K562 (cell line): Measurements from ENCODE around the gene NDC1.

Source experiments
- DIDO1 ChIP-seq: fragments of 450-650 bp; IDR thresholded peaks from 2 replicates; pipeline ENCODE4 v1.6.1; 2016; ENCODE audit warnings: low read depth, missing biosample characterization, missing genetic modification characterization
- EGR1 ChIP-seq: fragments of 450-650 bp; conservative IDR thresholded peaks from 2 replicates; pipeline ENCODE4 v1.6.1; 2017; ENCODE audit warnings: mild to moderate bottlenecking
- EP300 ChIP-seq: IDR thresholded peaks from 2 replicates; pipeline ENCODE4 v1.6.1; 2012; ENCODE audit warnings: low read length, improper control_type of control experiment
- HIVEP1 ChIP-seq: fragments of 250-450 bp; sonication (Bioruptor Pico); IDR thresholded peaks from 2 replicates; pipeline ENCODE4 v1.4.0; 2020; ENCODE audit warnings: mild to moderate bottlenecking
- HMGN3 ChIP-seq: IDR thresholded peaks from 2 replicates; pipeline ENCODE4 v1.6.1; 2011; ENCODE audit warnings: borderline replicate concordance, low read depth, mild to moderate bottlenecking, mixed read lengths, low read length; ENCODE audit not compliant: insufficient read length; ENCODE audit errors: extremely low read depth
- MYC ChIP-seq, 2 experiments: fragments of 250-450 bp in 1 of 2; sonication (Bioruptor Pico) in 1 of 2; IDR thresholded peaks; 2 replicates each; pipeline versions ENCODE4 v1.5.1 to v1.6.1; 2012 to 2021; ENCODE audit warnings: low read depth in 2 of 2, borderline replicate concordance in 1 of 2, improper control_type of control experiment in 1 of 2, low read length in 1 of 2, mild to moderate bottlenecking in 1 of 2, moderate library complexity in 1 of 2
- PML ChIP-seq: IDR thresholded peaks from 2 replicates; pipeline ENCODE4 v1.6.1; 2012; ENCODE audit warnings: low read length, inconsistent platforms
- RBM22 ChIP-seq: fragments of 200-400 bp; formaldehyde crosslinking; IDR thresholded peaks from 2 replicates; pipeline ENCODE4 v1.6.1; 2018; ENCODE audit warnings: low read length, low read depth; ENCODE audit not compliant: poor library complexity, severe bottlenecking
- SIRT6 ChIP-seq: IDR thresholded peaks from one replicate; pipeline ENCODE4 v1.6.1; 2012; ENCODE audit warnings: low read depth, mild to moderate bottlenecking, control low read depth, inconsistent platforms, low read length, moderate library complexity
- TEAD1 ChIP-seq, 2 experiments: fragments of 450-650 bp in 1 of 2; sonication (generic) in 1 of 2; formaldehyde crosslinking; IDR thresholded peaks; 2 replicates each; pipeline versions ENCODE4 v1.4.0 to v1.8.0; 2020 to 2022; ENCODE audit warnings: mild to moderate bottlenecking in 2 of 2, missing genetic modification reagents in 1 of 2
- YY1 ChIP-seq, 3 experiments: IDR thresholded peaks; 2 replicates each; pipeline ENCODE4 v1.6.1; 2011; ENCODE audit warnings: low read length in 2 of 3, mild to moderate bottlenecking in 2 of 3, moderate library complexity in 2 of 3, borderline replicate concordance in 1 of 3, control low read depth in 1 of 3, low read depth in 1 of 3; ENCODE audit not compliant: insufficient read depth in 3 of 3, insufficient replicate concordance in 2 of 3, control insufficient read depth in 1 of 3, insufficient read length in 1 of 3; ENCODE audit errors: extremely low read depth in 1 of 3
- ZBTB8A ChIP-seq: fragments of 450-650 bp; IDR thresholded peaks from 2 replicates; pipeline ENCODE4 v1.6.1; 2018; ENCODE audit warnings: mild to moderate bottlenecking, moderate library complexity; ENCODE audit not compliant: partially characterized antibody
- TF ChIP-seq, protein P1 (sequence below), 3 experiments: IDR thresholded peaks in 2 of 3; conservative IDR thresholded peaks in 1 of 3; 2 replicates each; pipeline ENCODE4 v1.5.1; 2011 to 2012; ENCODE audit warnings: low read length in 3 of 3, mild to moderate bottlenecking in 3 of 3, control low read depth in 2 of 3, improper control_type of control experiment in 1 of 3, inconsistent platforms in 1 of 3, low read depth in 1 of 3, mixed read lengths in 1 of 3, moderate library complexity in 1 of 3; ENCODE audit not compliant: insufficient read depth in 2 of 3
- TF ChIP-seq, protein P2 (sequence below), 2 experiments: fragments of 450-650 bp; IDR thresholded peaks; 2 replicates each; pipeline ENCODE4 v1.6.1; 2018; ENCODE audit warnings: mild to moderate bottlenecking in 2 of 2, low read depth in 1 of 2; ENCODE audit not compliant: partially characterized antibody in 2 of 2

DNA sequence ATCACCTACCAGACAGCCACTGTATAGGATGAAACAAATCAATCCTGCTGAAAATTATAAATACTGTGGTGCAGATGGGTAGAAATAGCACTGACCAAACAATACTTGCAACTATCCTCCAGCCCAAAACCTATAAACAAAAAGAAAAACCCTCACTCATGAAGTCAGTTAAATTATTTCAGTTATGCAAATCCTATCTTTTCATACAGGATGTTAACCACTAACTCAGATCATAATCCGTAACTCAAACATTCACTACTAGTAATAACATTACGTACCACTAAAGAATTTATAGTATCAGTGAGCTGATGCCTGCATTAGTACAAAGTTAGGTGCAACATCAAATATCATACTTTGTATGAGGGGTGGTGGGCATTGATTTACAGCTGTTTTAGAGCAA is 2.6 kb downstream of the NDC1 start:
- TF ChIP-seq TEAD1 (CRISPR knock-in tag; IDR thresholded peaks at IDR 0.05) (no peak), DIDO1 (tag) (no peak), YY1 (IDR thresholded peaks at IDR 0.05; ENCODE audit: borderline replicate concordance in 1 of 3, control insufficient read depth in 1 of 3, extremely low read depth in 1 of 3, insufficient read depth in 3 of 3, insufficient read length in 1 of 3, insufficient replicate concordance in 2 of 3, low read depth in 1 of 3, low read length in 2 of 3) (no peak), MYC (IDR thresholded peaks at IDR 0.05; ENCODE audit: low read depth, low read length) (no peak), MYC (CRISPR knock-in tag; IDR thresholded peaks at IDR 0.05; ENCODE audit: borderline replicate concordance, low read depth) (no peak), EP300 (no peak), PML (no peak), SIRT6 (no peak), HMGN3 (no peak), ZBTB8A (no peak), HIVEP1 (CRISPR knock-in tag) (no peak), EGR1 (no peak), RBM22 (no peak)
- TF ChIP-seq, protein P1, sequence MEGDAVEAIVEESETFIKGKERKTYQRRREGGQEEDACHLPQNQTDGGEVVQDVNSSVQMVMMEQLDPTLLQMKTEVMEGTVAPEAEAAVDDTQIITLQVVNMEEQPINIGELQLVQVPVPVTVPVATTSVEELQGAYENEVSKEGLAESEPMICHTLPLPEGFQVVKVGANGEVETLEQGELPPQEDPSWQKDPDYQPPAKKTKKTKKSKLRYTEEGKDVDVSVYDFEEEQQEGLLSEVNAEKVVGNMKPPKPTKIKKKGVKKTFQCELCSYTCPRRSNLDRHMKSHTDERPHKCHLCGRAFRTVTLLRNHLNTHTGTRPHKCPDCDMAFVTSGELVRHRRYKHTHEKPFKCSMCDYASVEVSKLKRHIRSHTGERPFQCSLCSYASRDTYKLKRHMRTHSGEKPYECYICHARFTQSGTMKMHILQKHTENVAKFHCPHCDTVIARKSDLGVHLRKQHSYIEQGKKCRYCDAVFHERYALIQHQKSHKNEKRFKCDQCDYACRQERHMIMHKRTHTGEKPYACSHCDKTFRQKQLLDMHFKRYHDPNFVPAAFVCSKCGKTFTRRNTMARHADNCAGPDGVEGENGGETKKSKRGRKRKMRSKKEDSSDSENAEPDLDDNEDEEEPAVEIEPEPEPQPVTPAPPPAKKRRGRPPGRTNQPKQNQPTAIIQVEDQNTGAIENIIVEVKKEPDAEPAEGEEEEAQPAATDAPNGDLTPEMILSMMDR (IDR thresholded peaks at IDR 0.05 in 2 of 3, conservative IDR thresholded peaks at IDR 0.05 in 1 of 3; ENCODE audit: insufficient read depth in 2 of 3, low read depth in 1 of 3, low read length in 3 of 3): no peak
- TF ChIP-seq, protein P2, sequence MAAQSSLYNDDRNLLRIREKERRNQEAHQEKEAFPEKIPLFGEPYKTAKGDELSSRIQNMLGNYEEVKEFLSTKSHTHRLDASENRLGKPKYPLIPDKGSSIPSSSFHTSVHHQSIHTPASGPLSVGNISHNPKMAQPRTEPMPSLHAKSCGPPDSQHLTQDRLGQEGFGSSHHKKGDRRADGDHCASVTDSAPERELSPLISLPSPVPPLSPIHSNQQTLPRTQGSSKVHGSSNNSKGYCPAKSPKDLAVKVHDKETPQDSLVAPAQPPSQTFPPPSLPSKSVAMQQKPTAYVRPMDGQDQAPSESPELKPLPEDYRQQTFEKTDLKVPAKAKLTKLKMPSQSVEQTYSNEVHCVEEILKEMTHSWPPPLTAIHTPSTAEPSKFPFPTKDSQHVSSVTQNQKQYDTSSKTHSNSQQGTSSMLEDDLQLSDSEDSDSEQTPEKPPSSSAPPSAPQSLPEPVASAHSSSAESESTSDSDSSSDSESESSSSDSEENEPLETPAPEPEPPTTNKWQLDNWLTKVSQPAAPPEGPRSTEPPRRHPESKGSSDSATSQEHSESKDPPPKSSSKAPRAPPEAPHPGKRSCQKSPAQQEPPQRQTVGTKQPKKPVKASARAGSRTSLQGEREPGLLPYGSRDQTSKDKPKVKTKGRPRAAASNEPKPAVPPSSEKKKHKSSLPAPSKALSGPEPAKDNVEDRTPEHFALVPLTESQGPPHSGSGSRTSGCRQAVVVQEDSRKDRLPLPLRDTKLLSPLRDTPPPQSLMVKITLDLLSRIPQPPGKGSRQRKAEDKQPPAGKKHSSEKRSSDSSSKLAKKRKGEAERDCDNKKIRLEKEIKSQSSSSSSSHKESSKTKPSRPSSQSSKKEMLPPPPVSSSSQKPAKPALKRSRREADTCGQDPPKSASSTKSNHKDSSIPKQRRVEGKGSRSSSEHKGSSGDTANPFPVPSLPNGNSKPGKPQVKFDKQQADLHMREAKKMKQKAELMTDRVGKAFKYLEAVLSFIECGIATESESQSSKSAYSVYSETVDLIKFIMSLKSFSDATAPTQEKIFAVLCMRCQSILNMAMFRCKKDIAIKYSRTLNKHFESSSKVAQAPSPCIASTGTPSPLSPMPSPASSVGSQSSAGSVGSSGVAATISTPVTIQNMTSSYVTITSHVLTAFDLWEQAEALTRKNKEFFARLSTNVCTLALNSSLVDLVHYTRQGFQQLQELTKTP (IDR thresholded peaks at IDR 0.05; ENCODE audit: low read depth in 1 of 2, partially characterized antibody in 2 of 2): no peak
